ENCODE data around the gene NXNL1. TPM values are rescaled to one million over a fixed set of nuclear protein-coding genes. Genes with fewer than 3 reads are reported as not detected.

NXNL1 gene
- total RNA-seq, 1 experiment from 2014 or later: not detected

- no peak for DNase-seq (ENCODE audit: low read depth, low spot score)
- TF ChIP-seq REST (IDR thresholded peaks at IDR 0.05; ENCODE audit: insufficient read depth in 1 of 2, low read depth in 2 of 2, low read length in 1 of 2): no peak
- no peak for TF ChIP-seq TCF7L2 (IDR thresholded peaks at IDR 0.05; ENCODE audit: low read depth, low read length)
- TF ChIP-seq CTCF (IDR thresholded peaks at IDR 0.05): no peak
- H3K4me3 ChIP-seq (ENCODE audit: low read depth in 2 of 2, low read length in 2 of 2): no peak overlapping the region
- H3K9me3 ChIP-seq (ENCODE audit: control insufficient read depth, insufficient read depth, low read depth, low read length): no peaks in the 10 kb centered on the region
- H3K27ac ChIP-seq (ENCODE audit: low read length): no peak overlapping the region
- no peaks in the 10 kb centered on the region for H3K4me1 ChIP-seq (ENCODE audit: control insufficient read depth, insufficient read depth, low read length)
- BruUV-seq (replicated peaks): TSS peak; percentile 89
- in situ Hi-C loops (cut with HindIII; ENCODE audit: low pct_unique_long_range_greater_than_20kb, low sequenced_read_pairs) (no loop called here), intact Hi-C loops (cut with micrococcal nuclease; ENCODE audit: unreplicated experiment) (no loop called here)
- H3K36me3 ChIP-seq (ENCODE audit: control insufficient read depth, insufficient read depth, low read length): no peaks in the 10 kb centered on the region
- ATAC-seq: no peak
- H3K27me3 ChIP-seq (ENCODE audit: control insufficient read depth, insufficient read depth, low read length): no peaks in the 10 kb centered on the region
- ChIA-PET POLR2A (no interaction called here), CTCF (no interaction called here)
These were observed 23.9 kb upstream of the NXNL1 start for GRCh38 chr19:17484520-17485185.

- ATAC-seq (no peak), DNase-seq (ENCODE audit: low read depth, low spot score) (no peak)
- CTCF ChIA-PET: interaction anchor here (0.6 kb wide), 1 partner anchor 27 kb away, joined by 6 read pairs; no protein-coding TSS in a partner anchor
- H3K4me1 ChIP-seq (ENCODE audit: control insufficient read depth, insufficient read depth, low read length): no peaks in the 10 kb centered on the region
- H3K27ac ChIP-seq (ENCODE audit: low read length): no peak overlapping the region
- POLR2A ChIA-PET: no interaction called here
- intact Hi-C loops (cut with micrococcal nuclease; ENCODE audit: unreplicated experiment) (no loop called here), in situ Hi-C loops (cut with HindIII; ENCODE audit: low pct_unique_long_range_greater_than_20kb, low sequenced_read_pairs) (no loop called here)
- H3K36me3 ChIP-seq (ENCODE audit: control insufficient read depth, insufficient read depth, low read length): no peaks in the 10 kb centered on the region
- no peaks in the 10 kb centered on the region for H3K27me3 ChIP-seq (ENCODE audit: control insufficient read depth, insufficient read depth, low read length)
- H3K9me3 ChIP-seq (ENCODE audit: control insufficient read depth, insufficient read depth, low read depth, low read length): no peaks in the 10 kb centered on the region
- TF ChIP-seq TCF7L2 (IDR thresholded peaks at IDR 0.05; ENCODE audit: low read depth, low read length) (no peak), POLR2AphosphoS5 (IDR thresholded peaks at IDR 0.05; ENCODE audit: low read depth, low read length) (no peak), REST (IDR thresholded peaks at IDR 0.05; ENCODE audit: insufficient read depth in 1 of 2, low read depth in 2 of 2, low read length in 1 of 2) (no peak), SIN3A (IDR thresholded peaks at IDR 0.05; ENCODE audit: borderline replicate concordance, insufficient read depth, low read depth, low read length) (no peak)
- H3K4me3 ChIP-seq (ENCODE audit: low read depth in 2 of 2, low read length in 2 of 2): no peak overlapping the region
- no TSS peak for BruUV-seq (replicated peaks)
These were observed 22.9 kb upstream of the NXNL1 start for GRCh38 chr19:17483605-17484002.

Measured in Panc1 (cell line).